IMR-90 (cell line): ENCODE measurements around the gene CRYM. TPM values are rescaled to one million over a fixed set of nuclear protein-coding genes. Genes with fewer than 3 reads are reported as not detected.

Source experiments
- ATAC-seq: fragments of 200-7000 bp; cut with Tn5 transposase; 2 replicates; pipeline ENCODE4 v1.9.1; 2020; ENCODE audit warnings: low read depth, mild to moderate bottlenecking, moderate library complexity
- BruUV-seq: library from RNA; stranded (reverse); fragments of 400-500 nt; replicated peaks from 2 replicates; lab custom pipeline; 2021; lab: Mats Ljungman, UMichigan
- CTCF ChIA-PET: fragments of 300-600 bp; formaldehyde crosslinking; extraction: SDS; loops from one replicate; lab custom pipeline; 2021; ENCODE audit warnings: antibody characterized with exemption; lab: Yijun Ruan, JAX
- POLR2A ChIA-PET: fragments of 300-600 bp; sonication (Branson Sonifier 250); formaldehyde crosslinking; loops from one replicate; lab custom pipeline; 2022; ENCODE audit warnings: antibody characterized with exemption; ENCODE audit not compliant: unreplicated experiment; lab: Charles Lee
- DNase-seq: peaks from one replicate; pipeline ENCODE4 v3.0.0; 2013
- H2AFZ ChIP-seq: replicated peaks from 2 replicates; pipeline ENCODE3; 2013; ENCODE audit warnings: low read length, mild to moderate bottlenecking; ENCODE audit not compliant: poor library complexity
- H2AK5ac ChIP-seq: 2 replicates; pipeline ENCODE4 v1.6.1; 2013; ENCODE audit warnings: low read depth, low read length, inconsistent platforms
- H2AK9ac ChIP-seq: replicated peaks from 2 replicates; pipeline ENCODE3; 2013; ENCODE audit warnings: mild to moderate bottlenecking, low read depth, low read length, moderate library complexity; ENCODE audit not compliant: poor library complexity
- H2BK120ac ChIP-seq: 2 replicates; pipeline ENCODE4 v1.6.1; 2013; ENCODE audit warnings: low read depth, low read length, inconsistent platforms
- H2BK15ac ChIP-seq: 3 replicates; pipeline ENCODE4 v1.6.1; 2013; ENCODE audit warnings: low read depth, low read length, inconsistent platforms
- H2BK20ac ChIP-seq: 2 replicates; pipeline ENCODE4 v1.6.1; 2013; ENCODE audit warnings: low read depth, mild to moderate bottlenecking, inconsistent platforms, low read length, moderate library complexity
- H2BK5ac ChIP-seq: 2 replicates; pipeline ENCODE4 v1.6.1; 2013; ENCODE audit warnings: mild to moderate bottlenecking, low read depth, low read length, inconsistent platforms; ENCODE audit not compliant: poor library complexity, severe bottlenecking
- H3K14ac ChIP-seq: replicated peaks from 2 replicates; pipeline ENCODE4 v1.6.1; 2013; ENCODE audit warnings: low read depth, low read length, inconsistent platforms
- H3K18ac ChIP-seq: 2 replicates; pipeline ENCODE4 v1.6.1; 2013; ENCODE audit warnings: low read depth, low read length, control low read depth
- H3K23ac ChIP-seq: 2 replicates; pipeline ENCODE4 v1.6.1; 2013; ENCODE audit warnings: low read depth, low read length, inconsistent platforms
- H3K27ac ChIP-seq: 2 replicates; pipeline ENCODE4 v1.5.1; 2013; ENCODE audit warnings: mild to moderate bottlenecking, control low read depth, low read length; ENCODE audit not compliant: insufficient read depth
- H3K27me3 ChIP-seq: 2 replicates; pipeline ENCODE4 v1.6.1; 2013; ENCODE audit warnings: low read length; ENCODE audit not compliant: control insufficient read depth, insufficient read depth
- H3K36me3 ChIP-seq: 2 replicates; pipeline ENCODE4 v1.6.1; 2013; ENCODE audit warnings: low read length, mixed read lengths; ENCODE audit not compliant: control insufficient read depth, insufficient read depth
- H3K4ac ChIP-seq: 2 replicates; pipeline ENCODE4 v1.6.1; 2013; ENCODE audit warnings: low read depth, low read length, inconsistent platforms
- H3K4me1 ChIP-seq: 2 replicates; pipeline ENCODE4 v1.6.1; 2013; ENCODE audit warnings: low read length, mixed read lengths; ENCODE audit not compliant: control insufficient read depth, insufficient read depth
- H3K4me2 ChIP-seq: 2 replicates; pipeline ENCODE4 v1.6.1; 2013; ENCODE audit warnings: low read depth, mild to moderate bottlenecking, control low read depth, low read length, moderate library complexity
- H3K4me3 ChIP-seq: 2 replicates; pipeline ENCODE4 v1.5.1; 2013; ENCODE audit warnings: low read depth, mild to moderate bottlenecking, control low read depth, low read length, moderate library complexity; ENCODE audit not compliant: insufficient read depth
- H3K56ac ChIP-seq: 2 replicates; pipeline ENCODE4 v1.6.1; 2013; ENCODE audit warnings: low read length, inconsistent platforms; ENCODE audit not compliant: insufficient read depth; ENCODE audit errors: extremely low read depth
- H3K79me1 ChIP-seq, 2 experiments: 2 replicates each; pipeline ENCODE4 v1.6.1; 2013; ENCODE audit warnings: low read length in 2 of 2, inconsistent platforms in 1 of 2, low read depth in 1 of 2
- H3K9ac ChIP-seq: 2 replicates; pipeline ENCODE4 v1.6.1; 2013; ENCODE audit warnings: low read depth, low read length, control low read depth
- H3K9me1 ChIP-seq: 2 replicates; pipeline ENCODE4 v1.6.1; 2013; ENCODE audit warnings: low read length, inconsistent platforms; ENCODE audit not compliant: insufficient read depth
- H3K9me3 ChIP-seq: 2 replicates; pipeline ENCODE4 v1.6.1; 2013; ENCODE audit warnings: low read length; ENCODE audit not compliant: control insufficient read depth, insufficient read depth
- H4K20me1 ChIP-seq: 2 replicates; pipeline ENCODE4 v1.6.1; 2013; ENCODE audit warnings: low read length, inconsistent platforms; ENCODE audit not compliant: insufficient read depth
- H4K5ac ChIP-seq: 2 replicates; pipeline ENCODE4 v1.6.1; 2013; ENCODE audit warnings: mild to moderate bottlenecking, low read depth, low read length, control low read depth
- H4K8ac ChIP-seq, 2 experiments: 2 replicates each; pipeline ENCODE4 v1.6.1; 2013; ENCODE audit warnings: low read depth in 2 of 2, low read length in 2 of 2, control low read depth in 1 of 2, inconsistent platforms in 1 of 2
- H4K91ac ChIP-seq: 2 replicates; pipeline ENCODE4 v1.6.1; 2013; ENCODE audit warnings: low read depth, low read length, inconsistent platforms; ENCODE audit not compliant: insufficient read depth
- BHLHE40 ChIP-seq: fragments of 150-350 bp; IDR thresholded peaks from 2 replicates; pipeline ENCODE4 v1.6.1; 2016; ENCODE audit warnings: mild to moderate bottlenecking, low read depth, low read length
- CEBPB ChIP-seq: IDR thresholded peaks from 2 replicates; pipeline ENCODE4 v1.6.1; 2012; ENCODE audit warnings: low read depth, low read length, improper control_type of control experiment
- CHD1 ChIP-seq: IDR thresholded peaks from 2 replicates; pipeline ENCODE4 v1.6.1; 2012; ENCODE audit warnings: low read depth, low read length, improper control_type of control experiment
- CTCF ChIP-seq: conservative IDR thresholded peaks from 2 replicates; pipeline ENCODE4 v1.5.1; 2012; ENCODE audit warnings: mild to moderate bottlenecking, low read depth, low read length, improper control_type of control experiment
- ELK1 ChIP-seq: fragments of 150-350 bp; IDR thresholded peaks from 2 replicates; pipeline ENCODE4 v1.6.1; 2016; ENCODE audit warnings: low read depth, mild to moderate bottlenecking, low read length, moderate library complexity, borderline replicate concordance
- FOS ChIP-seq: fragments of 150-350 bp; IDR thresholded peaks from 2 replicates; pipeline ENCODE4 v1.6.1; 2016; ENCODE audit warnings: low read depth, low read length
- MAFK ChIP-seq: IDR thresholded peaks from 2 replicates; pipeline ENCODE4 v1.6.1; 2012; ENCODE audit warnings: low read depth, low read length, improper control_type of control experiment
- MAZ ChIP-seq: IDR thresholded peaks from 2 replicates; pipeline ENCODE4 v1.6.1; 2012; ENCODE audit warnings: low read depth, mild to moderate bottlenecking, low read length, improper control_type of control experiment, moderate library complexity, borderline replicate concordance
- MXI1 ChIP-seq: IDR thresholded peaks from 2 replicates; pipeline ENCODE4 v1.6.1; 2012; ENCODE audit warnings: low read depth, mild to moderate bottlenecking, low read length, moderate library complexity, borderline replicate concordance
- NFE2L2 ChIP-seq: fragments of 150-350 bp; IDR thresholded peaks from 2 replicates; pipeline ENCODE4 v1.6.1; 2016; ENCODE audit warnings: low read depth, mild to moderate bottlenecking, low read length
- POLR2A ChIP-seq: IDR thresholded peaks from 2 replicates; pipeline ENCODE4 v1.6.1; 2012; ENCODE audit warnings: mild to moderate bottlenecking, low read depth, low read length
- RAD21 ChIP-seq: IDR thresholded peaks from 2 replicates; pipeline ENCODE4 v1.6.1; 2012; ENCODE audit warnings: low read length, improper control_type of control experiment
- RCOR1 ChIP-seq: IDR thresholded peaks from 2 replicates; pipeline ENCODE4 v1.6.1; 2012; ENCODE audit warnings: mild to moderate bottlenecking, low read length, improper control_type of control experiment; ENCODE audit not compliant: insufficient replicate concordance
- RFX5 ChIP-seq: IDR thresholded peaks from 2 replicates; pipeline ENCODE4 v1.8.0; 2012; ENCODE audit warnings: low read depth, mild to moderate bottlenecking, low read length, moderate library complexity
- SMC3 ChIP-seq: fragments of 150-350 bp; IDR thresholded peaks from 2 replicates; pipeline ENCODE4 v1.6.1; 2016; ENCODE audit warnings: low read depth, mild to moderate bottlenecking, antibody characterized with exemption, low read length, moderate library complexity
- USF2 ChIP-seq: fragments of 150-350 bp; IDR thresholded peaks from 2 replicates; pipeline ENCODE4 v1.6.1; 2017; ENCODE audit warnings: mild to moderate bottlenecking, antibody characterized with exemption, low read length, low read depth
- WGBS, 2 experiments: methylation state at CpG; one replicate each; pipeline versions ENCODE4 v1.1.5 to v1.1.7; 2013; ENCODE audit warnings: missing lambda C conversion rate in 2 of 2; ENCODE audit not compliant: insufficient read length in 1 of 2; ENCODE audit errors: extremely low coverage in 2 of 2; 5-methylcytosine and 5-hydroxymethylcytosine counted together
- dilution Hi-C: fragments of 300-500 bp; cut with HindIII; formaldehyde crosslinking; loops from one replicate; pipeline ENCODE4 v1.14.3; 2018; ENCODE audit warnings: low sequenced_read_pairs; ENCODE audit not compliant: unreplicated experiment
- in situ Hi-C: fragments of 300-500 bp; cut with MboI; formaldehyde crosslinking; loops from 3 replicates; pipeline ENCODE4 v1.14.3; 2019; ENCODE audit warnings: low sequenced_read_pairs, inconsistent platforms, mixed read lengths
- intact Hi-C: fragments of 100-400 bp; cut with micrococcal nuclease; formaldehyde crosslinking; loops from 2 replicates; pipeline ENCODE4 v1.10.0; 2022
- polyA plus RNA-seq, 3 experiments: library from polyadenylated mRNA; depleted of rRNA; stranded (reverse); fragments of >200 nt; gene quantifications; 2 replicates each; pipeline ENCODE4 v1.2.3, GENCODE V29; 2012; ENCODE audit warnings: low replicate concordance in 1 of 3
- total RNA-seq: library from RNA; depleted of rRNA; stranded (reverse); fragments of >200 nt; gene quantifications from 2 replicates; pipeline ENCODE4 v1.2.3, GENCODE V29; 2012

CRYM gene
- total and polyA plus RNA-seq, 2 of the 4 experiments (the other 2 are of a cell fraction) = not detected

GRCh38 chr16:21228361-21228872 lies 49.7 kb downstream of the CRYM start:
- Histone ChIP-seq H3K4ac (no peak overlapping the region), H3K9ac (no peak overlapping the region), H4K8ac (no peak overlapping the region), H3K4me1 (no peaks in the 10 kb centered on the region), H3K79me1 (no peaks in the 10 kb centered on the region), H2BK5ac (no peak overlapping the region), H3K27me3 (peaks cover 17% of the 10 kb centered on the region), H3K56ac (no peak overlapping the region), H3K9me3 (no peaks in the 10 kb centered on the region), H3K4me2 (no peak overlapping the region), H4K91ac (no peak overlapping the region), H4K20me1 (no peaks in the 10 kb centered on the region), H3K36me3 (no peaks in the 10 kb centered on the region), H2AK9ac (no peak overlapping the region), H4K5ac (no peak overlapping the region), H3K4me3 (no peak overlapping the region), H2BK15ac (no peak overlapping the region), H3K27ac (no peak overlapping the region), H3K23ac (no peak overlapping the region), H2BK20ac (no peak overlapping the region), H3K18ac (no peak overlapping the region), H3K9me1 (no peaks in the 10 kb centered on the region), H3K14ac (no peak overlapping the region), H2AFZ (no peak overlapping the region), H2BK120ac (no peak overlapping the region), H2AK5ac (no peak overlapping the region)
- POLR2A ChIA-PET = no interaction called here
- DNase-seq = no peak
- ATAC-seq = no peak
- intact Hi-C loops = no loop called here
- no TSS peak for BruUV-seq
- CTCF ChIA-PET = no interaction called here
- dilution Hi-C loops = no loop called here
- in situ Hi-C loops = no loop called here
- 17% methylated on average over 1 of the region's 2 CpGs; no CpG with 5 or more reads in 1 of the 2 experiments for WGBS, 2 experiments
- TF ChIP-seq SMC3 (no peak), NFE2L2 (no peak), CEBPB (no peak), POLR2A (no peak), BHLHE40 (no peak), CTCF (no peak), MAFK (no peak), CHD1 (no peak), MAZ (no peak), RAD21 (no peak), USF2 (no peak), FOS (no peak), RFX5 (no peak), MXI1 (no peak), ELK1 (no peak), RCOR1 (no peak)
